GM12874 (cell line): Measurements from ENCODE around the gene GALNT9.

Source experiments
- CTCF ChIP-seq: IDR thresholded peaks from 2 replicates; pipeline ENCODE4 v1.5.1; 2011; ENCODE audit warnings: low read depth, mild to moderate bottlenecking, control low read depth, low read length, moderate library complexity; ENCODE audit not compliant: insufficient read depth

Gene GALNT9

GRCh38 chr12:132247718-132248452, 81.5 kb downstream of the GALNT9 start:
- TF ChIP-seq CTCF = no peak

- TF ChIP-seq CTCF = no peak
These were observed 82.2 kb downstream of the GALNT9 start for GRCh38 chr12:132246997-132247717.

GRCh38 chr12:132245521-132246101, 83.8 kb downstream of the GALNT9 start:
- no peak for TF ChIP-seq CTCF

GRCh38 chr12:132244724-132245295, 84.6 kb downstream of the GALNT9 start:
- no peak for TF ChIP-seq CTCF

GRCh38 chr12:132243596-132244310, 85.6 kb downstream of the GALNT9 start:
- no peak for TF ChIP-seq CTCF

GRCh38 chr12:132239796-132240668, 89.4 kb downstream of the GALNT9 start:
- no peak for TF ChIP-seq CTCF
